Measurements from ENCODE around the gene PRUNE2.

PRUNE2 gene

DNA sequence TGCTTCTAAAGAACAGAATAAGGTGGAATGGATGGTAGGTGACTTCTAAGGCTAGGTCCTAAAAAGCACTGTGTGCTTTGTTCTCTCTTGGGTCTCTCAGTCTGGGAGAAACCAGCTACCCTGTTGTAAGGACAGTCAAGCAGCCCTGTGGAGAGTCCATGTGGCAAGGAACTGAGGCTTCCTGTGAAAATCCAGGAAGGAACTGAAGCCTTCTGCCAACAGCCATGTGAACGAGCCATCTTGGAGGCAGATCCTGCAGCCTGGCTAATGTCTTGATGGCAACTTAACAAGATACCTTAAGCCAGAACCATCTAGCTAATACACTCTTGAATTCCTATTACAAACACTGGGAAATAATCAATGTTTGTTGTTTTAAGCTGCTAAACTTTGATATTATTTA is 241.8 kb downstream of the PRUNE2 start:
- no peak overlapping the region for H3K4me3 ChIP-seq (ENCODE audit: control insufficient read depth, low read depth, low read length)
- TF ChIP-seq, protein P1, sequence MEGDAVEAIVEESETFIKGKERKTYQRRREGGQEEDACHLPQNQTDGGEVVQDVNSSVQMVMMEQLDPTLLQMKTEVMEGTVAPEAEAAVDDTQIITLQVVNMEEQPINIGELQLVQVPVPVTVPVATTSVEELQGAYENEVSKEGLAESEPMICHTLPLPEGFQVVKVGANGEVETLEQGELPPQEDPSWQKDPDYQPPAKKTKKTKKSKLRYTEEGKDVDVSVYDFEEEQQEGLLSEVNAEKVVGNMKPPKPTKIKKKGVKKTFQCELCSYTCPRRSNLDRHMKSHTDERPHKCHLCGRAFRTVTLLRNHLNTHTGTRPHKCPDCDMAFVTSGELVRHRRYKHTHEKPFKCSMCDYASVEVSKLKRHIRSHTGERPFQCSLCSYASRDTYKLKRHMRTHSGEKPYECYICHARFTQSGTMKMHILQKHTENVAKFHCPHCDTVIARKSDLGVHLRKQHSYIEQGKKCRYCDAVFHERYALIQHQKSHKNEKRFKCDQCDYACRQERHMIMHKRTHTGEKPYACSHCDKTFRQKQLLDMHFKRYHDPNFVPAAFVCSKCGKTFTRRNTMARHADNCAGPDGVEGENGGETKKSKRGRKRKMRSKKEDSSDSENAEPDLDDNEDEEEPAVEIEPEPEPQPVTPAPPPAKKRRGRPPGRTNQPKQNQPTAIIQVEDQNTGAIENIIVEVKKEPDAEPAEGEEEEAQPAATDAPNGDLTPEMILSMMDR (conservative IDR thresholded peaks at IDR 0.05; ENCODE audit: control insufficient read depth, insufficient read depth, low read depth, low read length): no peak
- no peak for DNase-seq (ENCODE audit: low read depth)

DNA sequence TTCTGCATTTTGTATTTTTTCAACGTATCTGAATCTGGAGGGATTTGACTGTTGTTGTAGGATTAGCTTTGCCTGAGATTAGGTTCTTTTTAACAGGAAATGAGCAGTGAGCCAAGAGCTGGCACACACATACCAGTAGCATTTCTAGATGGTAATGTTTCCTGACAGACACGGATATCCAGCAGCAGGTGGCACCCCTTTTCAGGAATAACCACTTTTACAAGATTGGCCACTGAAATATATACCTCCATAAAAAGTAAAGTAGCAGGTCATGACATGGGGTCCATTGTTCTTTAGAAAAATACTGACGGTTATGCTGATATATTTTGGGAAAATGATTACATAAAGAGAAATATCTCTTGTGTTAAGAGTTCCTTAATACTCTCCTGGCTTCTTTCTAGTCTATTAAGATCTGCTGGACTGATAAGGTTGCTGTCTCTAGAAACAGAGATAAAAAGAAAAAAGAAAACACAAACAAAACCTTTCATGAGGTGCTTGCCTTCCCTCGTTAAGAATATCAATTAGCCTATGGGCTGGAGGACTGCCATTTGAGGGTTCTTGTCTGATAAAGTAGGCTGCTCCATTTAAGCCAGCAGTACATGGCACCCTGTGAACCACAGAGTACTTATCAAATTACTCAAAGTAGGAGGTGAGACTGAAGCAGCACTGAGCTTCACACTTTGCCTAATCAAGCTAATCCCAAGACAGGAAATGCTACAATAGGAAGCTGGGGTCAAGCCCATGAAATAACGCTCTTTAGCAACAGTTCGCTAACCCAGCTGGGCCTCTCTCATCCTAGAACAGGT is 243.2 kb downstream of the PRUNE2 start:
- TF ChIP-seq, protein P1 (conservative IDR thresholded peaks at IDR 0.05; ENCODE audit: control insufficient read depth, insufficient read depth, low read depth, low read length): no peak
- DNase-seq (ENCODE audit: low read depth): no peak

DNA sequence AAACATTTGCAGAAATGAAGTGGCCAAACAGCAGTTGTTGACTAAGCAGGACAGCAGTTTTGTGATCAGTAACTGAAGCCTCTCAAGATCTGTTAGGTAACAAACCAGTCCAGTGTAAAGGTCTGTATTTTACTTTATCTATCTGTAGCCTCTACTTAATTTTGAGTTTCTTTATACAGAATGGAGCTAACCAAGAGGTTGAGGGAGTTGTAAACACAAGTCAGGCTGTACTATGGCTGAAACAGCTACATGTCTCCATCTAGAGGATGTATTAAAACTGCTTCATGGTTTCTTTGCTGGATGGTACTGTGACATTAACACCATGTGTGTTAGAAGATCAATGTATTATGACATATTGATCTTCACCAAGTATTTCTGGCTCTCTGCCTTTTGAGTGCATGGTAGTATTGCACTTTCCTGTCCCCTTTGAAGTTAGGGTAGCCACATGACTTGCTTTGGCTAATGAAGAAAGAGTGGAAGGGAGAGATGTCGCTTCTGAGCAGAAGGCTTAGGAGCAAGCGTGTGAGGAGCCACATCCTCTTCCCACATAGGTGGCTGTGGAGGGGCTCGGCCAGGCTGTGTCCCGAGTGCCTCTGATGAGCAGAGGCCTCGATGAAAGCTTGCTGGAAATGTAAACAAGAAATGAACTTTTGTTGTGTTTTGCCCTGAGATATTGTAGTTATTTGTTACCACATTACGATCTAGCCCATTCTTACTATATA is 247.2 kb downstream of the PRUNE2 start:
- peak; percentile 81 for DNase-seq (ENCODE audit: low read depth)
- TF ChIP-seq, protein P1 (conservative IDR thresholded peaks at IDR 0.05; ENCODE audit: control insufficient read depth, insufficient read depth, low read depth, low read length): peak; percentile 79
- no peak overlapping the region for H3K4me3 ChIP-seq (ENCODE audit: control insufficient read depth, low read depth, low read length)

More for the DNA sequence above, 243.2 kb downstream of the PRUNE2 start:
- H3K4me3 ChIP-seq (ENCODE audit: control insufficient read depth, low read depth, low read length): no peak overlapping the region

DNA sequence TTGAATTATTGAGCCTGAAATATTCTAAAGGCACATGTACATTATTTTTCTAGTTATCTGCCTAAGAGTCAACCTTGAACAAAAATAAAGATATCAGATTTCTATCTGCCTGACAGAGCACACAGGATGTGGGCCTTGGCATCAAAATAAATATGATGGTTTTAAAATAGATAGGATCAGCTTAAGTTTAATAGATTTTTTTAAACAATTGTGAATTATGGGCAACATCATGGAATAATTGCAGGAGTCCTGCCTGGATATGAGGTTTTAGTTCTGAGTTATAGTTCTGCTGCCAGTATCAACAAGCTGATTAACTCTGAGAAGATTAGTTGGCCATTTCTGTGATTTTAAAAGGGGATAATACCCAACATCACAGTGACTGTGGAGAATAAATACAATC is 248.6 kb downstream of the PRUNE2 start:
- no peak overlapping the region for H3K4me3 ChIP-seq (ENCODE audit: control insufficient read depth, low read depth, low read length)
- peak; percentile 49 for DNase-seq (ENCODE audit: low read depth)
- TF ChIP-seq, protein P1 (conservative IDR thresholded peaks at IDR 0.05; ENCODE audit: control insufficient read depth, insufficient read depth, low read depth, low read length): no peak

DNA sequence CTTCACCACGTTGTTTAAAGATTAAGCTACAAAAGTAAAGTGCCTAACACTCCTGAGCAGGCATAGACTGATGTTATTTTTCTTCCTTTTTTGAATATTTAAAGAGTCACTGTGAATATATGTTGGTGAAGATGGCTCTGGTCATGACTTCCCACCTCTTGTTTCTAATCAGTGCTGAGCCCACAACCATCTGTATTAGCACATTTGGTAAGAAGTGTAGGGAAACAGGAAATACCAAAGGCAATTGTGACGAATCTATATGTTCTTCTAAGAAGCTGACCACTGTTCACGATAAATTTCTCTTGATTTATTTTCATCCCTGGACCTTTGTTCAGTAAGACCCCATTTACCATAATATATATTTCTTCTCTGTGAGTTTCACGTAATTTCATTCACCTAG is 249.9 kb downstream of the PRUNE2 start:
- DNase-seq (ENCODE audit: low read depth): no peak
- H3K4me3 ChIP-seq (ENCODE audit: control insufficient read depth, low read depth, low read length): no peak overlapping the region
- TF ChIP-seq, protein P1 (conservative IDR thresholded peaks at IDR 0.05; ENCODE audit: control insufficient read depth, insufficient read depth, low read depth, low read length): no peak

DNA sequence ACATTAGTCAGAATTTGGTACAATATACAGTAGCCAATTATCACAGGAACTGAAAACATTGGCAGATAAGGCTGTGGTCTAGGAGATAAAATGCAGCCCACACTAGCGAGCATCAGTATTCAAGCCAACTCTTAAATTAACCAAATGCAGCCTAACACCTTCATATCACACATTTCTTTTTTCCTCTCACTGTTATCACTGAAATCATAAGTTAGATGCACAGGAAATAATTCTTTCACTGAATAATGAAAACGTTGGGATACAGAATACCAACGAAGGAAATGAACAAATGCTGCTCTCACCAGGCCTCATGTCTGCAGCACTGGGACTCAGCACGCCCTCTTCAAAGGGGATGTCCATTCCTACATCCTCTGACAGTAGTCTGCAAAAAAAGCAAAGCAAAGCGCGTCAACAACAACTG is 250.8 kb downstream of the PRUNE2 start:
- peak; percentile 30 for DNase-seq (ENCODE audit: low read depth)
- no peak overlapping the region for H3K4me3 ChIP-seq (ENCODE audit: control insufficient read depth, low read depth, low read length)
- TF ChIP-seq, protein P1 (conservative IDR thresholded peaks at IDR 0.05; ENCODE audit: control insufficient read depth, insufficient read depth, low read depth, low read length): no peak

Data from fibroblast of mammary gland (primary cell).